Measurements from ENCODE around the gene IL5.
"Not testable (repeated sequence)": the region's sequence is repeated elsewhere in the genome, so short reads cannot be mapped to it uniquely, and the experiment has no call there.

The IL5 gene

DNA sequence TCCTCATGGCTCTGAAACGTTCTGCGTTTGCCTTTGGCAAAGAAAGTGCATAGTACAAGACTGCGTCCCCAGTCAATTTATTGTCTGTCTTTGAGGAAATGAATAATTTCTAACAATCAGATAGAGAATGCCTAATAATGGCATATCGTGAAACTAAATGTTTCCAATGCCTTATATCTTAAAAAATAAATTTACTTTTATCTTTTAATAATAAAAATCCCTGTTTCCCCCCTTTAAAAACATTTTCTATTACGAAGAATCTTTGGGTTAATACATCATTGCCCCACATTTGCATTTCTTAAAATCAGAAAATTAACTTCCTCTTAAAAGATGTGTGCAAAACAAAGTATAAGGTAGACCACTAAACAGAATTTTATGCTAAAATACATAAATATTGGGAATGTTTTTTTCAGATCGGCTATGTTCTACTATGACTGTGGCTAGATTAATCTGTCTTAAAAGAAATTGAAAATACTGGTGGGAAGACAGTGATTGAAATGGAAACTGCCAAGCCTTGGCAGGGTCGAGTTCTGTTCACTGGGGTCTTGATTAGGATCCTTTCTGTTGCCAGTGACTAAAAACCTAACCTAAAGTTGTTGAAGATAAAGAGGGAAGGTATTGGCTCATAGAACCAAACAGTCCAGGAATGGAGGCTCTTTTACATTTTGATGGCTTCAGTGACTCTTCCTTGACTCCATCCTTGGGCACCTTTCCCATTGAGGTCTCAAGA, at the start of gene IL5:
TSS of gene IL5 (minus strand) at position 51 of the 730 bp plus-strand sequence. CDS start at position 7, 44 bp downstream.
- DNase-seq = no peak

- DNase-seq = no peak
These were observed 49.2 kb upstream of the IL5 start for GRCh38 chr5:132592521-132592920.

DNA sequence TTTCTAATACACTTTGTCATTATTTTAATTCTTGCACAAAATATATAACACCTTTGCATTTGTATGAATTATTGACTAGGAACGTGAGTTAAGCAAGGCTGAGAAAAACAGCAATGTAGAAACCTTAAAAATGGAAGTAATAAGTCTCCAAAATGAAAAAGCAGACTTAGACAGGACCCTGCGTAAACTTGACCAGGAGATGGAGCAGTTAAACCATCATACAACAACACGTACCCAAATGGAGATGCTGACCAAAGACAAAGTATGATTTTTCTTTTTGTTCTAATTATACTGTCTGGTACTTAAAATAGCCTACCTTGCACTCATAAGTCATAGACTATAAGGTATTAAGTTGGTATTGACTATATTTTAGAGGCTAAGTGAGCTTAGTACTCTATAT, 47.8 kb upstream of the IL5 start:
- DNase-seq = peak; percentile 39

DNA sequence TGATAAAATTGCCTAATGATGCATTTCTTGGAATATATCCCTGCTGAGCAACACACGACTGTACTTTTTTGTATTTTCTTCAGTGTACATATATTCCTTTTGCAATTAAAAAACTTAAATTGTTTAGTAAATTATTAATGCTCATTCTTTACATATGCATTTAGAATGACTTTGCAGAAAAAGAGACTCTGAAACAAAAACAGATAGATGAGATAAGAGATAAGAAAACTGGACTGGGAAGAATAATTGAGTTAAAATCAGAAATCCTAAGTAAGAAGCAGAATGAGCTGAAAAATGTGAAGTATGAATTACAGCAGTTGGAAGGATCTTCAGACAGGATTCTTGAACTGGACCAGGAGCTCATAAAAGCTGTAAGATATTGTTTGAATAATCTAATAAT, 46.1 kb upstream of the IL5 start:
- DNase-seq = no peak

GRCh38 chr5:132586063-132586462, 42.7 kb upstream of the IL5 start:
- no peak for DNase-seq

DNA sequence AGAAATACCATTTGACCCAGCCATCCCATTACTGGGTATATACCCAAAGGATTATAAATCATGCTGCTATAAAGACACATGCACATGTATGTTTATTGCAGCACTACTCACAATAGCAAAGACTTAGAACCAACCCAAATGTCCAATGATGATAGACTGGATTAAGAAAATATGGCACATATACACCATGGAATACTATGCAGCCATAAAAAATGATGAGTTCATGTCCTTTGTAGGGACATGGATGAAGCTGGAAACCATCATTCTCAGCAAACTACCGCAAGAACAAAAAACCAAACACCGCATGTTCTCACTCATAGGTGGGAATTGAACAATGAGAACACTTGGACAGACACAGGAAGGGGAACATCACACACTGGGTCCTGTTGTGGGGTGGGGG, 41.2 kb upstream of the IL5 start:
- not testable (repeated sequence) for DNase-seq

GRCh38 chr5:132576123-132576522, 32.8 kb upstream of the IL5 start:
- DNase-seq = no peak

GRCh38 chr5:132566657-132567056, 23.3 kb upstream of the IL5 start:
- no peak for DNase-seq

DNA sequence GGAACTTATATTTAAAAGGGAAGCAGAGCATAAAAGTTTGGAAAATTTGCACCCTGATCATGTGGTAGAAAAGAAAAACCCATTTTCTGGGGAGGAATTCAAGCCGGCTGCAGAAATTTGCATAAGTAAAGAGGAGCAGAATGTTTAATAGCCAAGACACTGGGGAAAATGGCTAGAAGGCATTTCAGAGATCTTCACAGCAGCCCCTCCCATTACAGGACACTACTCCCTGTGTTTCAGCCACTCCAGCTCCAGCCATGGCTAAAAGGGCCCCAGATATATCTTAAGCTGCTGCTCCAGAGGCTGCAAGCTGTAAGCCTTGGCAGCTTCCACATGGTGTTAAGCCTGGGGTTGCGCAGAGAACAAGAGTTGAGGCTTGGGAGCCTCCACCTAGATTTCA, 21.2 kb upstream of the IL5 start:
- DNase-seq = not testable (repeated sequence)

DNA sequence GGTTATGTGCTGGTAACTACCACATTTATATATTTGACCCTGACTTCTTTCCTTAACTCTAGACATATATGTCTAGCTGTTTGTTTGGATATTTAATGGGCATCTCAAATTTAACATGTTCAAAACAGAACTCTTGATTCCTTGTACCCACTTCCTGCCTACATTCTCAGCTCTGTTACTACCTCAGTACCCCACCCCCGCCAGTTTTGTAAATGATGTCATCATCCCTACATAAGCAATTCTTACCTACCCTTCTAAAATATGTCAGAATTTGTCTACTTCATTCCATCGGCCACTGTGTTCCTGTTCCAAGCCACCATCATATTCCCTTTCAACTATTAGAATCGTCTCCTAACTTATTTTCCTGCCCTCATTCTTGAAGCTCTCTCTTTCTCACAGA, 18.3 kb upstream of the IL5 start:
- DNase-seq = no peak

DNA sequence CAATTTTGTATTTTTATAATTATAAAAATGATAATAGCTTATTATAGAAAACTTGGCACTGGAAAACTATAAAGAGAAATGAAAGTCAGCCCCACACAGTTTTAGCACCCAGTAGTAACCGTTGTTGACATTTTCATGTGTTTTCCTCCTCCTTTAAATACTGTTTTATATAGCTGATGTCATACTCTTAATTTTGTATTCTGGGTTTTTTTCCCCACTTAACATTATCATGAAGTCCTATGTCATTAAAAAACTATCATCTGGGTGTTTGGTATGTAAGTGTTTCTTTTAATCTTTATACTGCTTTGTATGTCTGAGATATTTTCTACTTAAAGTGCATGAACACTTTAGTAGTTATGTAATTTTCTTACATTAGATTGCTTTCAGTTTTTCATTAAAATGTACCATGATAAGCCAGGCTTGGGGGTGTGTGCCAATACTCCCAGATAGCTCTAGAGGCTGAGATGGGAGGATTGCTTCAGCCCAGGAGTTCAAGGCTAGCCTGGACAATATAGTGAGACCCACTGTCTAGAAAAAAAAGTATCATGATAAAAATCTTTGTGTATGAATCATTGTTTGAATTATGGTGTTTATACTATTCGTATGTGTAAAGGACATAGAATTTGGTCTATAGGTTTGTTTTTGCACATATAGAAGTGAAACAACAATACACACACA, 16.2 kb upstream of the IL5 start:
- peak; percentile 9 for DNase-seq

GRCh38 chr5:132557478-132558172, 14.3 kb upstream of the IL5 start:
- DNase-seq = peak; percentile 71

GRCh38 chr5:132556763-132557477, 13.6 kb upstream of the IL5 start, which contains the start of gene RAD50:
Gene RAD50 (plus strand): TSS chr5:132556977. CDS start chr5:132557325, 348 bp downstream.
- DNase-seq = peak; percentile 96

DNA sequence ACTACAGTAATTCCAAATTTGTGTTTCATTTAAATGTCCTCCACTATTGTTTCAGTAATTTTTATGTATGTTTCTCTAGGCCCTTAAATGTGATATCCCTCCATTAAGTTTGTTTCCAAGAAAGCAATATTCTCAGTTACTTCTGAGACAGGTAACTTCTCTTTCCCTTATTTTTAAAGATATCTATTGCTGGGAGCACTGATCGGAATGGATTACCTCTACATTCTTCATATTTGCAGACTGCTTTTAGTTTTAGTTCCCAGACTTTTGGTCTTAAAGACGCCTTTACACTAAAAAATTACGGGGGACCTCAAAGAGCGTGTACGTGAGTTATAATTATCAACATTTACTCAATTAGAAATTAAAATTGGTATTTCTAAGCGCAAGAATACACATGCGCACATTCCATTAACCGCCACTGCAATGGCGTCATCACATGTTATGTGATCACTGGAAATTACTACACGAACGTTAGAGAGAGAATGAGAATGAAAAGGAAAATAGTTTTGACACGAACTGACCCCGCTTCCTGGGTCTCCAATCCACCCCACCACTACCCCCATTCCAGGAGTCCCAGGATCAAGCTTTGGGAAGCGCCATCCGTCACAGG, 12.9 kb upstream of the IL5 start:
- no peak for DNase-seq

GRCh38 chr5:132549576-132549975, 6.3 kb upstream of the IL5 start:
- DNase-seq = peak; percentile 65

DNA sequence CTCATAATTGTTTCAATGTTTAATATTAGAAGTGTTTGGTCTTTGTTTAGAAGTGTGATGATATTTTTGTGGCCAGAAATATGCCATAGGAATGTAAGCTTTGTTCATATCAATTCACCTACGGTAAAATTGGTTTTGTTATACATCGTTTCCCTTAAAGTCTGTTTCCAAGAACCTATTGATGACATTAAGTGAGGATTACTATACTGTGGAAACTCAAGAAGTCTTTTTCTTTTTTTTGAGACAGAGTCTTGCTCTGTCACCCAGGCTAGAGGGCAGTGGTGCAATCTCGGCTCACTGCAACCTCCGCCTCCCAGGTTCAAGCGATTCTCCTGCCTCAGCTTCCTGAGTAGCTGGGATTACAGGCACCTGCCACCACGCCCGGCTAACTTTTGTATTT, 5.5 kb upstream of the IL5 start:
- DNase-seq = not testable (repeated sequence)

- DNase-seq = no peak
These were observed 3.9 kb upstream of the IL5 start for GRCh38 chr5:132547269-132547668.

DNA sequence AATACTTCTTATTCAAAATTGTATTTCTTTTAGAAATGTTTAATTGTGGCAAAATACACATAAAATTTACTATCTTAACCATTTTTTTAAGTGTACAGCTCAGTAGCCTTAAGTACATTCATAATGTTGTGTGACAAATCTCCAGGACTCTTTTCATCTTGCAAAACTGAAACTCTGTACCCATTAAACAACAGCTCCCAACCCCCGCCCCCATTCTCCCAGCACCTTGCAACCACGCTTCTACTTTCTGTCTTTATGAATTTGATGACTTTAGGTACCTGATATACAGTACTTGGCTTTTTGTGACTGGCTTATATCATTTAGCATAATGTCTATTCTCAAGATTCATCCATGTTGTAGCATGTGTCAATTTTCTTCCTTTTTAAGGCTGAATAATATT, 2.8 kb upstream of the IL5 start:
- no peak for DNase-seq

DNA sequence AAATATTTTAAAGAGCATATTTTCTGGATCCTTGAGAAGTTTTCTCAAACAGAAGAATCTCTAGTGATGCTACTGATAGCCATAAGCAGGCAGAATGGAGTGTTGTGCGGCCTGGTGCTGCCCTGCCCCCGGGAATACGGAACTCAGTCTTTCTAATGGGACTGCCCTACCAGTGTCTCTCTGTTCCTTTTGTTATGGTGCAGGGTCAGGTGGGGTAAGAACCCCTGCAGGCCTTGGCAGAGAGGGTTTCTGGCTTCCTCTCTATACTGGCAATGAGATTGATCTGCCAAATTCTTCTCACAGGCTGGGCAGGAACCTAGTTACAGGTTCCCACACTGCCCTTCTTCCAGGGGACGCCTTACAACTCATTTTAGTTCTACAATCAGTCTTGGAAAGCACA, 2.6 kb downstream of the IL5 start:
- DNase-seq = no peak

GRCh38 chr5:132540149-132540548, 3.2 kb downstream of the IL5 start:
- no peak for DNase-seq

GRCh38 chr5:132539716-132540115, 3.6 kb downstream of the IL5 start:
- DNase-seq = no peak

GRCh38 chr5:132530946-132531345, 12.4 kb downstream of the IL5 start:
- no peak for DNase-seq
